Measurements from ENCODE around the gene RBMS1. TPM values are rescaled to one million over a fixed set of nuclear protein-coding genes. Genes with fewer than 3 reads are reported as not detected.
A peak's percentile ranks its signal among the peaks of the same experiment; 100 is the strongest.

The RBMS1 gene
- total and polyA plus RNA-seq, 2 of the 4 experiments (the other 2 are of a cell fraction) = 43.5 to 64.9 TPM

GRCh38 chr2:160479269-160479668 lies 14.3 kb downstream of the RBMS1 start:
- in situ Hi-C loops (cut with MboI; ENCODE audit: low sequenced_read_pairs) = no loop called here
- Histone ChIP-seq H3K79me1 (ENCODE audit: low read depth in 1 of 2, low read length in 2 of 2) (peaks cover 21 to 64% of the 10 kb centered on the region in 2 experiments), H3K4me2 (ENCODE audit: low read depth, low read length) (no peak overlapping the region), H4K5ac (ENCODE audit: low read depth, low read length) (peak overlapping the region; percentile 47; the same call in 1 of the 2 replicates), H3K4me3 (ENCODE audit: insufficient read depth, low read depth, low read length) (no peak overlapping the region), H3K56ac (ENCODE audit: extremely low read depth, insufficient read depth, low read length) (no peak overlapping the region), H2AFZ (replicated peaks; ENCODE audit: low read length, poor library complexity) (peak overlapping the region; percentile 26), H4K91ac (ENCODE audit: insufficient read depth, low read depth, low read length) (0 out of 2 replicates have a peak overlapping the region, but pooled peaks have one; percentile 32), H3K4me1 (ENCODE audit: control insufficient read depth, insufficient read depth, low read length) (peaks cover 22% of the 10 kb centered on the region), H2AK5ac (ENCODE audit: low read depth, low read length) (peak overlapping the region; percentile 73), H4K8ac (ENCODE audit: low read depth in 2 of 2, low read length in 2 of 2) (0 out of 4 replicates have a peak overlapping the region, but pooled peaks of 1 of the 2 experiments have one; percentile 14), H2BK120ac (ENCODE audit: low read depth, low read length) (peak overlapping the region; percentile 2; the same call in 1 of the 2 replicates), H3K18ac (ENCODE audit: low read depth, low read length) (peak overlapping the region; percentile 13), H3K27ac (ENCODE audit: insufficient read depth, low read length) (no peak overlapping the region), H3K23ac (ENCODE audit: low read depth, low read length) (0 out of 2 replicates have a peak overlapping the region, but pooled peaks have one; percentile 39), H3K14ac (replicated peaks; ENCODE audit: low read depth, low read length) (peak overlapping the region; percentile 37; the same call in 1 of the 2 replicates), H2AK9ac (replicated peaks; ENCODE audit: low read depth, low read length, poor library complexity) (no peak overlapping the region), H3K9me3 (ENCODE audit: control insufficient read depth, insufficient read depth, low read length) (no peaks in the 10 kb centered on the region), H3K4ac (ENCODE audit: low read depth, low read length) (peak overlapping the region; percentile 15; the same call in 1 of the 2 replicates), H3K9ac (ENCODE audit: low read depth, low read length) (no peak overlapping the region), H3K9me1 (ENCODE audit: insufficient read depth, low read length) (peaks cover 15% of the 10 kb centered on the region), H2BK20ac (ENCODE audit: low read depth, low read length) (no peak overlapping the region), H2BK15ac (ENCODE audit: low read depth, low read length) (no peak overlapping the region), H4K20me1 (ENCODE audit: insufficient read depth, low read length) (peaks cover 37% of the 10 kb centered on the region; the same call in 1 of the 2 replicates), H2BK5ac (ENCODE audit: low read depth, low read length, poor library complexity, severe bottlenecking) (peak overlapping the region; percentile 5), H3K27me3 (ENCODE audit: control insufficient read depth, insufficient read depth, low read length) (no peaks in the 10 kb centered on the region), H3K36me3 (ENCODE audit: control insufficient read depth, insufficient read depth, low read length) (0 out of 2 replicates have a peak, but pooled peaks cover 4% of the 10 kb centered on the region)
- no TSS peak for BruUV-seq (replicated peaks)
- 90% methylated on average over 2 of the region's 3 CpGs; no CpG with 5 or more reads in 1 of the 2 experiments for WGBS, 2 experiments (ENCODE audit: extremely low coverage in 2 of 2, insufficient read length in 1 of 2)
- CTCF ChIA-PET = no interaction called here
- no peak for TF ChIP-seq USF2 (IDR thresholded peaks at IDR 0.05; ENCODE audit: low read depth, low read length)
- TF ChIP-seq RFX5 (IDR thresholded peaks at IDR 0.05; ENCODE audit: low read depth, low read length) = no peak
- TF ChIP-seq RAD21 (IDR thresholded peaks at IDR 0.05; ENCODE audit: low read length) = no peak
- TF ChIP-seq BHLHE40 (IDR thresholded peaks at IDR 0.05; ENCODE audit: low read depth, low read length) = no peak
- no peak for TF ChIP-seq CEBPB (IDR thresholded peaks at IDR 0.05; ENCODE audit: low read depth, low read length)
- no peak for TF ChIP-seq RCOR1 (IDR thresholded peaks at IDR 0.05; ENCODE audit: insufficient replicate concordance, low read length)
- no peak for TF ChIP-seq MAFK (IDR thresholded peaks at IDR 0.05; ENCODE audit: low read depth, low read length)
- TF ChIP-seq FOS (IDR thresholded peaks at IDR 0.05; ENCODE audit: low read depth, low read length) = no peak
- no peak for TF ChIP-seq NFE2L2 (IDR thresholded peaks at IDR 0.05; ENCODE audit: low read depth, low read length)
- no peak for TF ChIP-seq POLR2A (IDR thresholded peaks at IDR 0.05; ENCODE audit: low read depth, low read length)
- TF ChIP-seq MXI1 (IDR thresholded peaks at IDR 0.05; ENCODE audit: borderline replicate concordance, low read depth, low read length) = no peak
- no peak for TF ChIP-seq CHD1 (IDR thresholded peaks at IDR 0.05; ENCODE audit: low read depth, low read length)
- TF ChIP-seq ELK1 (IDR thresholded peaks at IDR 0.05; ENCODE audit: borderline replicate concordance, low read depth, low read length) = no peak
- no peak for TF ChIP-seq CTCF (conservative IDR thresholded peaks at IDR 0.05; ENCODE audit: low read depth, low read length)
- TF ChIP-seq SMC3 (IDR thresholded peaks at IDR 0.05; ENCODE audit: low read depth, low read length) = no peak
- TF ChIP-seq MAZ (IDR thresholded peaks at IDR 0.05; ENCODE audit: borderline replicate concordance, low read depth, low read length) = no peak
- no peak for ATAC-seq (ENCODE audit: low read depth)
- dilution Hi-C loops (cut with HindIII; ENCODE audit: low sequenced_read_pairs, unreplicated experiment) = no loop called here
- POLR2A ChIA-PET (ENCODE audit: unreplicated experiment) = no interaction called here
- DNase-seq = no peak
- intact Hi-C loops (cut with micrococcal nuclease) = no loop called here

All from IMR-90 (cell line).